ENCODE results near the gene ACAN.

Gene ACAN

GRCh38 chr15:88901508-88902220 lies 98.4 kb downstream of the ACAN start:
- H3K9me3 ChIP-seq (ENCODE audit: control insufficient read depth, low read length), result no peaks in the 10 kb centered on the region
- H3K27ac ChIP-seq (ENCODE audit: low read depth, low read length, severe bottlenecking), result no peak overlapping the region
- H3K4me1 ChIP-seq (ENCODE audit: control insufficient read depth, insufficient read depth, low read length, poor library complexity, severe bottlenecking), result peaks cover 35% of the 10 kb centered on the region
- peaks cover 75% of the 10 kb centered on the region for H3K36me3 ChIP-seq (ENCODE audit: control insufficient read depth, insufficient read depth, low read length)
- no peak overlapping the region for H3K4me3 ChIP-seq (ENCODE audit: extremely low read depth, insufficient read depth, low read length, poor library complexity, severe bottlenecking)
- 92 to 99% methylated on average over 10 to 13 of the region's 15 CpGs for WGBS, 2 experiments (ENCODE audit: insufficient coverage in 2 of 2)

DNA sequence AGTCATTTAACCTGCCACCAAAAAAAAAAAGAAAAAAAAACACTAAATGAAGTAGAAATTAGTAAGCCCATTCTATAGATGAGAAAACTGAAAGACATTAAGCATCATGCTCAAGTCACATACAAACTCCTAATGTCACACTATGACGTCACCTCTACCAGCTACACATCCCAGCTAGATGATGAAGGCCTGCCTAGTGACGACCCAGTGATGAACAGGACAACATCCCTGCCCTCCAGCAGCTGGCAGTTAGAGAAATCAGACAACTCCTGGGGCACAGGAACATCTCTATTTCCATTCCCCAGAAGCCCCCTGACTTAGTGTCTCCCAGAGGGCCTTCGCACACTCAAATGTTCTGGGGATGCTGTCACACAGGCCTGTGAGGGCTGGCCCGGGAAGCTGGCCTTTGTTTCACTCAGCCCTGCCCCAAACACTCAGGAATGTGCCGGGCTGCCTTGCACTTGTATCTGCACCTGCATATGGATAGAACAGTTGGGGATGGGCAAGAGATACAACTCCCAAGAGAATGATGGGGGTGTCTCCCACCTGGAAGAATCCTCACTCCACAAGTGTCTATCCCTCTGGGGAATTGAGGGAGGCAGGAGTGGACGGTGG lies 99.1 kb downstream of the ACAN start:
- WGBS, 2 experiments (ENCODE audit: insufficient coverage in 2 of 2), result 96 to 100% methylated on average over 3 of the region's 6 CpGs
- no peak overlapping the region for H3K27ac ChIP-seq (ENCODE audit: low read depth, low read length, severe bottlenecking)
- no peak overlapping the region for H3K4me3 ChIP-seq (ENCODE audit: extremely low read depth, insufficient read depth, low read length, poor library complexity, severe bottlenecking)
- H3K4me1 ChIP-seq (ENCODE audit: control insufficient read depth, insufficient read depth, low read length, poor library complexity, severe bottlenecking), result peaks cover 28% of the 10 kb centered on the region
- H3K9me3 ChIP-seq (ENCODE audit: control insufficient read depth, low read length), result no peaks in the 10 kb centered on the region
- H3K36me3 ChIP-seq (ENCODE audit: control insufficient read depth, insufficient read depth, low read length), result peaks cover 82% of the 10 kb centered on the region

DNA sequence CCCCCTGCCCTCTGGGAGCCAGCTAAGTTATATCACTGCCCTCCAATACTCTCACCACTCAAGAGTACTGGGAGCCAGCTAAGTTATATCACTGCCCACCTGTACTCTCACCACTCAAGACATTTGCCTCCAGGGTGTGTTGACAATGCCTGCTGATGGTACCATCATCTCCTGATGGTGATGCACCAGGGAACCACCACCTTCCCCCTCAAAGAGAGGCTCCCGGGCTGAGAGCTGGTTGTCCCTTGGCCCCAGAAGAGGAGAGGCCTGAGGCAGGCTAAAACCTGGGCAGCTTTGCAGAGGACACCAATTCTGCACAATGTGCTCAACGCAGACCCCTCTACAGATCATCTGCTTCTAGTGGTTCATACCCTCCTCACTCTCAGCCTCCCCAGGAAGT lies 99.6 kb downstream of the ACAN start:
- Histone ChIP-seq H3K36me3 (ENCODE audit: control insufficient read depth, insufficient read depth, low read length) (peaks cover 87% of the 10 kb centered on the region), H3K27ac (ENCODE audit: low read depth, low read length, severe bottlenecking) (no peak overlapping the region)

DNA sequence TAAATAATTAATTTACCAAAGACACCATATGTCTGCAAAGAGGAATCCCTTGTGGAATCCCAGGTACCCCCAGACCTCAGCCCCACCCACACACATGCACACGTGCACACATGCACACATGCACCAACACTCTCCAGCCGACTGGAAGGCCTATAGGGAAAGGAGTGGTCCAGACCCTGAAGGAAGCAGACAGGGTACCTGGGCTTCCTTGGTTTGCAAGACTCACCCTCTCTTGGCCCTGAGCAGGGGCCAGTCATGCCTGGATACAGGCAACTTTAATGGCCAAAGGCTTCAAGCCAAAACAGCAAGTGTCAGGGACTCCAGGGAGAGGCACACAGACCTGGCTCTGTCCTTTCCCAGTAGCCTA lies 101.0 kb downstream of the ACAN start:
- WGBS, 2 experiments (ENCODE audit: insufficient coverage in 2 of 2), result 93 to 100% methylated on average over 1 to 2 of the region's 2 CpGs
- peaks cover 94% of the 10 kb centered on the region for H3K36me3 ChIP-seq (ENCODE audit: control insufficient read depth, insufficient read depth, low read length)
- no peak overlapping the region for H3K27ac ChIP-seq (ENCODE audit: low read depth, low read length, severe bottlenecking)
- H3K4me1 ChIP-seq (ENCODE audit: control insufficient read depth, insufficient read depth, low read length, poor library complexity, severe bottlenecking), result peaks cover 31% of the 10 kb centered on the region
- H3K4me3 ChIP-seq (ENCODE audit: extremely low read depth, insufficient read depth, low read length, poor library complexity, severe bottlenecking), result no peak overlapping the region
- H3K9me3 ChIP-seq (ENCODE audit: control insufficient read depth, low read length), result no peaks in the 10 kb centered on the region

More for the DNA sequence above, 99.6 kb downstream of the ACAN start:
- WGBS, 2 experiments (ENCODE audit: insufficient coverage in 2 of 2), result 100% methylated on average over 2 of the region's 2 CpGs
- H3K9me3 ChIP-seq (ENCODE audit: control insufficient read depth, low read length), result no peaks in the 10 kb centered on the region
- H3K4me3 ChIP-seq (ENCODE audit: extremely low read depth, insufficient read depth, low read length, poor library complexity, severe bottlenecking), result no peak overlapping the region
- peaks cover 25% of the 10 kb centered on the region for H3K4me1 ChIP-seq (ENCODE audit: control insufficient read depth, insufficient read depth, low read length, poor library complexity, severe bottlenecking)

GRCh38 chr15:88904624-88905327 lies 101.5 kb downstream of the ACAN start:
- Histone ChIP-seq H3K9me3 (ENCODE audit: control insufficient read depth, low read length) (no peaks in the 10 kb centered on the region), H3K36me3 (ENCODE audit: control insufficient read depth, insufficient read depth, low read length) (peaks cover 93% of the 10 kb centered on the region), H3K4me3 (ENCODE audit: extremely low read depth, insufficient read depth, low read length, poor library complexity, severe bottlenecking) (no peak overlapping the region), H3K27ac (ENCODE audit: low read depth, low read length, severe bottlenecking) (no peak overlapping the region), H3K4me1 (ENCODE audit: control insufficient read depth, insufficient read depth, low read length, poor library complexity, severe bottlenecking) (peaks cover 36% of the 10 kb centered on the region)
- WGBS, 2 experiments (ENCODE audit: insufficient coverage in 2 of 2), result 26 to 51% methylated on average over 5 to 7 of the region's 10 CpGs

DNA sequence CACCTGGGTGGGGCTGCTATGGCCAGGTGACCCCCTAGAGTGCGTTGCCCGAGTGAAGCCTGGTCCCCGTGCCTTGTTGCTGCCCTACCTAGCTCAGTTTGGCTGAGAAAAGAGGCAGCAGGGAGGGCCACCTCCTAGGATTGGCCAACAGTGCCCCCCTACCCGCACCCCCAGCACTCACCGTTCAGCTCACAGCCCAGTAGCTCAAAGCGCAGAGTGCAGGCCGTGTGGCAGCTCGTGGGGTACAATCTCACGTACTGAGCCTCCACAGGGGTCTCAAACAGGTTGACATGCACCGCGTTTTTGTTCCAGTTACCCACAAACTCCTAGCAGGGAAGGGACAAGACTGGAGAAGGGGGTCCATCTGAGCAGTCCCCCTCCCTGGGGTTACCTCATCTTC lies 102.3 kb downstream of the ACAN start:
- Histone ChIP-seq H3K4me3 (ENCODE audit: extremely low read depth, insufficient read depth, low read length, poor library complexity, severe bottlenecking) (no peak overlapping the region), H3K27ac (ENCODE audit: low read depth, low read length, severe bottlenecking) (no peak overlapping the region), H3K4me1 (ENCODE audit: control insufficient read depth, insufficient read depth, low read length, poor library complexity, severe bottlenecking) (peaks cover 31% of the 10 kb centered on the region), H3K9me3 (ENCODE audit: control insufficient read depth, low read length) (no peaks in the 10 kb centered on the region), H3K36me3 (ENCODE audit: control insufficient read depth, insufficient read depth, low read length) (peaks cover 97% of the 10 kb centered on the region)
- 99 to 100% methylated on average over 5 to 10 of the region's 11 CpGs for WGBS, 2 experiments (ENCODE audit: insufficient coverage in 2 of 2)

DNA sequence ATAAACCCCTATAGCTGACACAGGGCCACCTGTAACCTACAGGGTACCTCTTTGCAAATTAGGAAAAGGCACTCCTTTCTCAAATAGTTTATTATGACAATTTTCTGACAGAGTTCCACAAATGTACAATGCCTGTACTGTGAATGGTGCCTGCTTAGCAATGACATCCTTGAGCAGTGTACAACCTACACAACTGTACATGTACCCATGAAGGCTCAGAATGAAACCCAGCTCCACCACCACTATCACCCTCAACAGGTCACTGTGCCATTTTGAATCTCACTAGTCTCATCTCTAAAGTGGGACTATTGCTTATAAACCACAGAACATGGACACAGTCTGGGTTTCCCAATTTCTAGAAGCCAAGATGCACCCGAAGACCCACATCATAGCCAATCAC lies 102.9 kb downstream of the ACAN start:
- Histone ChIP-seq H3K36me3 (ENCODE audit: control insufficient read depth, insufficient read depth, low read length) (peaks cover 96% of the 10 kb centered on the region), H3K27ac (ENCODE audit: low read depth, low read length, severe bottlenecking) (no peak overlapping the region)

DNA sequence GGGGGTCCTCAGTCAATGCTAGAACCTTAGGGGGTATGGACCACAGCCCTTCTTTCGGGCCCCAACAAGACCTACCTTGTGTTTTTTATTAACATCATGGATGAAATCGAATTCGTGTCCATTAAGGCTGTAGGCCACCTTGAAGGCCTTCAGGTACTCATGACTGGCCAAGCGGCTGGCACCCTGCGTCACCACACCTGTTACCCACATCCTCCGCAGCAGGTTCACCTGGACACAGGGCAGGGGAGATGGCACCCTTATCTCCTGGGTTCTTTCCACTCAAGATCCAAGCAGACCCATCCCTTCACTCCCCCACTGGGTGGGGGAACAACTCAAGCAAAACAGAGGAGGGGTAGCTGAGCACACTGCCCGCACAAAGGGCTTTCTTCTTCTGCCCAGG lies 103.3 kb downstream of the ACAN start:
- 85 to 93% methylated on average over 4 to 5 of the region's 7 CpGs for WGBS, 2 experiments (ENCODE audit: insufficient coverage in 2 of 2)
- no peaks in the 10 kb centered on the region for H3K9me3 ChIP-seq (ENCODE audit: control insufficient read depth, low read length)
- H3K4me3 ChIP-seq (ENCODE audit: extremely low read depth, insufficient read depth, low read length, poor library complexity, severe bottlenecking), result no peak overlapping the region
- peaks cover 93% of the 10 kb centered on the region for H3K36me3 ChIP-seq (ENCODE audit: control insufficient read depth, insufficient read depth, low read length)
- H3K4me1 ChIP-seq (ENCODE audit: control insufficient read depth, insufficient read depth, low read length, poor library complexity, severe bottlenecking), result peaks cover 26% of the 10 kb centered on the region
- no peak overlapping the region for H3K27ac ChIP-seq (ENCODE audit: low read depth, low read length, severe bottlenecking)

More for the DNA sequence above, 102.9 kb downstream of the ACAN start:
- Histone ChIP-seq H3K9me3 (ENCODE audit: control insufficient read depth, low read length) (no peaks in the 10 kb centered on the region), H3K4me1 (ENCODE audit: control insufficient read depth, insufficient read depth, low read length, poor library complexity, severe bottlenecking) (peaks cover 29% of the 10 kb centered on the region), H3K4me3 (ENCODE audit: extremely low read depth, insufficient read depth, low read length, poor library complexity, severe bottlenecking) (no peak overlapping the region)
- 92 to 100% methylated on average over 1 of the region's 1 CpG for WGBS, 2 experiments (ENCODE audit: insufficient coverage in 2 of 2)

DNA sequence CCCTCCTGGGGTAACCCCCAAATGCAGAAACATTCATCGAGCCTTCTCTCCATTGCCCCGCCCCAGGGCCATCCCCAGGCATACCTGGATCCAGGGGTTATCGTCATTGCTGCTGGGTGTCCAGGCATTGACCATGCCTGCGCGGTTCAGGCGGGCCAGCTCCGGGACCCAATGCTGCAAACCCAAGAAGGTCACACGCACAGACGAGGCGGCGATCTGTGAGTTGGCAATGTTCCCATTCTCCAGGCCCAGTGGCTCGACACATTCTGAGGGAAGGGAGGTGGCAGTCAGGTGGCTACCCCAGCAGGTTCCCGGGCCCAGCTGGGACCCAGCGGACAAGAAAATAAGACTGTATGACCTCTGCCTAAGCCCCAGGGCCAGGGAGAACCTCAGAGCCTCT lies 103.9 kb downstream of the ACAN start:
- H3K36me3 ChIP-seq (ENCODE audit: control insufficient read depth, insufficient read depth, low read length), result peaks cover 87% of the 10 kb centered on the region
- WGBS, 2 experiments (ENCODE audit: insufficient coverage in 2 of 2), result 94 to 97% methylated on average over 13 to 14 of the region's 14 CpGs
- no peak overlapping the region for H3K4me3 ChIP-seq (ENCODE audit: extremely low read depth, insufficient read depth, low read length, poor library complexity, severe bottlenecking)
- H3K9me3 ChIP-seq (ENCODE audit: control insufficient read depth, low read length), result no peaks in the 10 kb centered on the region
- H3K27ac ChIP-seq (ENCODE audit: low read depth, low read length, severe bottlenecking), result no peak overlapping the region
- peaks cover 23% of the 10 kb centered on the region for H3K4me1 ChIP-seq (ENCODE audit: control insufficient read depth, insufficient read depth, low read length, poor library complexity, severe bottlenecking)

DNA sequence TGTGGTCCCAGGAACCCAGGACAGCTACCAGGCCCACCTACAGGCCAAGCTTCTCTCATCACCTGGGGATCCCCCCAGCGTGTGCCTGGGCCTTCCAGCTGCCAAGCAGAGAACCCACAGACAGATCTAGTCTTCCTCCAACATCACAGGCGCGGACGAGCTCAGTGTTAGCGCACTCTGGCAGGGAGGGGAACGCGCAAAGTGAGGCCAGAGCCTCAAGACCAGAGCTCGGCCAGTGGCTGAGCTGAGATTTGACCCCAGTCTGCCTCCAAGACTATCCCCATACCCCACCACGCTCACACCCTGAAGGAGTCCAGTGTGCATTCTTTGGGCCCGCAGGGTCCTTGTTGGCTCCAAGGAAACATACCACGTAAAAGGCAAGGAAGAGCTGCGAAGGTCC lies 104.9 kb downstream of the ACAN start:
- Histone ChIP-seq H3K4me1 (ENCODE audit: control insufficient read depth, insufficient read depth, low read length, poor library complexity, severe bottlenecking) (peaks cover 23% of the 10 kb centered on the region), H3K9me3 (ENCODE audit: control insufficient read depth, low read length) (no peaks in the 10 kb centered on the region), H3K36me3 (ENCODE audit: control insufficient read depth, insufficient read depth, low read length) (peaks cover 77% of the 10 kb centered on the region), H3K27ac (ENCODE audit: low read depth, low read length, severe bottlenecking) (no peak overlapping the region), H3K4me3 (ENCODE audit: extremely low read depth, insufficient read depth, low read length, poor library complexity, severe bottlenecking) (no peak overlapping the region)
- WGBS, 2 experiments (ENCODE audit: insufficient coverage in 2 of 2), result 94 to 96% methylated on average over 8 to 12 of the region's 12 CpGs
